Measurements from ENCODE around the gene COL9A2.

The COL9A2 gene

DNA sequence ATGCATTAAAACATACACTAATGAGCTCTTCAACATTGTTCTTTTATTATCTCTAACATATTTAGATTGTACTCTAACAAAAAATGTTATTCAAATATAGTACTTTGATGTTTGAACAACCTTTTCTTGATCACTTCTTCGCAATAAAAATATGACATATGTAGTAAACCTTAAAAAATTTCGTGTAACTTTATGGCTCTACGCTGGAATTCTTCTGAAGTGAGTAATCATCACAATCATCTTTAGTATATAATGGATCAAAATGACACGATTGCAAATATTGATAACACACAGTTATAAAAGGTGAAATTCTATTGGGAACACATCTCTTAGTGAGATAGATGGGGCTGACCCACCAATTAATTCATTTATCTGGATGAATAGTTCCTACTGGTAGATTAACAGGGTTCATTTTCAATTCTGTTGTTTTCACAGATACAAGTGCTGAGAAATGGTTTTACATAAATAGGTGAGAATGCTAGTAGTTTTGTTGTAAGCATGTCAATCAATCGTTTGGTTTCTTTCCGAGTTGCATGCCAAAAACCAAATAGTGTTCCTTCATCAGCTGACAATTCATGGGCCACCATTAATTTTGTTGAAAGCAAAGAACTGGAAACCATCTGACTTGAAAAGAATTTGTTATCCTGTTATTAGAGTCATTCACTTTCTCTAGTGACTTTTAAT is 60.5 kb downstream of the COL9A2 start:
- no peak for DNase-seq

GRCh38 chr1:40255231-40255630 is 61.9 kb downstream of the COL9A2 start:
- DNase-seq, result no peak

- no peak for DNase-seq
Measured at GRCh38 chr1:40252601-40253000, 64.5 kb downstream of the COL9A2 start.

GRCh38 chr1:40251456-40251855 is 65.6 kb downstream of the COL9A2 start:
- DNase-seq, result no peak

Data from SW 1271 (cell line).